A549 (cell line): Measurements from ENCODE around the gene MLPH.

ENCODE experiments used
- EHF ChIP-seq: fragments of 250-450 bp; sonication (Bioruptor Pico); IDR thresholded peaks from 2 replicates; pipeline ENCODE4 v1.5.0; 2020; ENCODE audit warnings: mild to moderate bottlenecking
- EHMT2 ChIP-seq: fragments of 200-600 bp; sonication (generic); IDR thresholded peaks from 2 replicates; pipeline ENCODE4 v1.6.1; 2016; ENCODE audit warnings: antibody characterized with exemption, low read depth, mild to moderate bottlenecking, moderate library complexity
- PHF8 ChIP-seq: fragments of 200-600 bp; sonication (generic); IDR thresholded peaks from 2 replicates; pipeline ENCODE4 v1.6.1; 2016; ENCODE audit warnings: low read depth, mild to moderate bottlenecking, antibody characterized with exemption, moderate library complexity, borderline replicate concordance
- POLR2A ChIP-seq: IDR thresholded peaks from 2 replicates; pipeline ENCODE4 v1.6.1; 2012; ENCODE audit warnings: mild to moderate bottlenecking, low read length
- RCOR1 ChIP-seq: fragments of 150-350 bp; IDR thresholded peaks from 2 replicates; pipeline ENCODE4 v1.6.1; 2014; ENCODE audit warnings: antibody characterized with exemption, low read length, low read depth
- TP53 ChIP-seq: fragments of 250-450 bp; sonication (Bioruptor Pico); IDR thresholded peaks from 2 replicates; pipeline ENCODE4 v1.5.0; 2021; ENCODE audit warnings: mild to moderate bottlenecking, moderate library complexity
- ZSCAN20 ChIP-seq: fragments of 250-450 bp; sonication (Bioruptor Pico); IDR thresholded peaks from 2 replicates; pipeline ENCODE4 v1.8.0; 2022; ENCODE audit warnings: mild to moderate bottlenecking, moderate library complexity
- TF ChIP-seq, protein P1 (sequence below): fragments of >200 bp; sonication (Bioruptor Twin); formaldehyde crosslinking; IDR thresholded peaks from 3 replicates; pipeline ENCODE4 v1.5.1; 2016
- TF ChIP-seq, protein P2 (sequence below): fragments of 150-350 bp; IDR thresholded peaks from 2 replicates; pipeline ENCODE4 v1.6.1; 2014; ENCODE audit warnings: low read depth, mild to moderate bottlenecking, low read length
- TF ChIP-seq, protein P3 (sequence below): fragments of 450-650 bp; IDR thresholded peaks from 2 replicates; pipeline ENCODE4 v1.6.1; 2014; ENCODE audit warnings: antibody characterized with exemption

DNA sequence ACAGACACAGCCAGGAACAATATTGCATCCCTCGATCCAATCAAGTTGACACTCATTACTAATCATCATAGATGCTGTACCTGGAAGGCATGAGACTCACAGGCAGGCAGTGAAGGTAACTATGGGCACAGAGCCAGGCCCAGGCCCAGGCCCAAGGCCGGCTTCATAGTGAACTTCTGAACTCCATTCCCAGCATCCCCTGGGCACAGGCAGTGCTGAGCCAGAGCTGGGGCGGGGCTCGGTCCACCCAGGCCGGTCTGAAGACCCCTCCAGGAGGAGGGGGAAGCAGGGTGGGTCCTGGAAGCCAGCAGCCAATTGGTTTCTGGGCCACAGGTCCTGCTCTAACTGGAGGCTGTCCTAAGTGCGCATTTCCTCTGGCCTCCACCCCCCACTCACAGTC lies 37.6 kb downstream of the MLPH start:
- no peak for TF ChIP-seq TP53 (CRISPR knock-in tag)
- TF ChIP-seq RCOR1, result no peak
- TF ChIP-seq, protein P1, sequence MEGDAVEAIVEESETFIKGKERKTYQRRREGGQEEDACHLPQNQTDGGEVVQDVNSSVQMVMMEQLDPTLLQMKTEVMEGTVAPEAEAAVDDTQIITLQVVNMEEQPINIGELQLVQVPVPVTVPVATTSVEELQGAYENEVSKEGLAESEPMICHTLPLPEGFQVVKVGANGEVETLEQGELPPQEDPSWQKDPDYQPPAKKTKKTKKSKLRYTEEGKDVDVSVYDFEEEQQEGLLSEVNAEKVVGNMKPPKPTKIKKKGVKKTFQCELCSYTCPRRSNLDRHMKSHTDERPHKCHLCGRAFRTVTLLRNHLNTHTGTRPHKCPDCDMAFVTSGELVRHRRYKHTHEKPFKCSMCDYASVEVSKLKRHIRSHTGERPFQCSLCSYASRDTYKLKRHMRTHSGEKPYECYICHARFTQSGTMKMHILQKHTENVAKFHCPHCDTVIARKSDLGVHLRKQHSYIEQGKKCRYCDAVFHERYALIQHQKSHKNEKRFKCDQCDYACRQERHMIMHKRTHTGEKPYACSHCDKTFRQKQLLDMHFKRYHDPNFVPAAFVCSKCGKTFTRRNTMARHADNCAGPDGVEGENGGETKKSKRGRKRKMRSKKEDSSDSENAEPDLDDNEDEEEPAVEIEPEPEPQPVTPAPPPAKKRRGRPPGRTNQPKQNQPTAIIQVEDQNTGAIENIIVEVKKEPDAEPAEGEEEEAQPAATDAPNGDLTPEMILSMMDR, result no peak
- TF ChIP-seq, protein P2, sequence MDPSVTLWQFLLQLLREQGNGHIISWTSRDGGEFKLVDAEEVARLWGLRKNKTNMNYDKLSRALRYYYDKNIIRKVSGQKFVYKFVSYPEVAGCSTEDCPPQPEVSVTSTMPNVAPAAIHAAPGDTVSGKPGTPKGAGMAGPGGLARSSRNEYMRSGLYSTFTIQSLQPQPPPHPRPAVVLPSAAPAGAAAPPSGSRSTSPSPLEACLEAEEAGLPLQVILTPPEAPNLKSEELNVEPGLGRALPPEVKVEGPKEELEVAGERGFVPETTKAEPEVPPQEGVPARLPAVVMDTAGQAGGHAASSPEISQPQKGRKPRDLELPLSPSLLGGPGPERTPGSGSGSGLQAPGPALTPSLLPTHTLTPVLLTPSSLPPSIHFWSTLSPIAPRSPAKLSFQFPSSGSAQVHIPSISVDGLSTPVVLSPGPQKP, result no peak
- no peak for TF ChIP-seq ZSCAN20 (CRISPR knock-in tag)
- no peak for TF ChIP-seq EHMT2
- no peak for TF ChIP-seq POLR2A
- TF ChIP-seq, protein P3, sequence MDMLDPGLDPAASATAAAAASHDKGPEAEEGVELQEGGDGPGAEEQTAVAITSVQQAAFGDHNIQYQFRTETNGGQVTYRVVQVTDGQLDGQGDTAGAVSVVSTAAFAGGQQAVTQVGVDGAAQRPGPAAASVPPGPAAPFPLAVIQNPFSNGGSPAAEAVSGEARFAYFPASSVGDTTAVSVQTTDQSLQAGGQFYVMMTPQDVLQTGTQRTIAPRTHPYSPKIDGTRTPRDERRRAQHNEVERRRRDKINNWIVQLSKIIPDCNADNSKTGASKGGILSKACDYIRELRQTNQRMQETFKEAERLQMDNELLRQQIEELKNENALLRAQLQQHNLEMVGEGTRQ, result no peak
- no peak for TF ChIP-seq PHF8
- TF ChIP-seq EHF, result no peak
